NB4 (cell line): ENCODE measurements around the gene CT45A9.
"Not testable (repeated sequence)": the region's sequence is repeated elsewhere in the genome, so short reads cannot be mapped to it uniquely, and the experiment has no call there.

ENCODE experiments used
- DNase-seq: peaks from one replicate; pipeline ENCODE4 v3.0.0; 2010; ENCODE audit warnings: low read depth
- H3K4me3 ChIP-seq: one replicate; pipeline ENCODE4 v1.5.1; 2011; ENCODE audit warnings: mild to moderate bottlenecking, low read depth, low read length, moderate library complexity
- CTCF ChIP-seq: IDR thresholded peaks from one replicate; pipeline ENCODE4 v1.5.1; 2012; ENCODE audit warnings: low read depth, low read length
- MAX ChIP-seq: IDR thresholded peaks from 2 replicates; pipeline ENCODE4 v1.6.1; 2011; ENCODE audit warnings: low read depth, low read length
- MYC ChIP-seq: IDR thresholded peaks from 2 replicates; pipeline ENCODE4 v1.6.1; 2011; ENCODE audit warnings: low read depth, low read length
- POLR2A ChIP-seq: IDR thresholded peaks from 2 replicates; pipeline ENCODE4 v1.6.1; 2011; ENCODE audit warnings: mild to moderate bottlenecking; ENCODE audit not compliant: insufficient read length; ENCODE audit errors: extremely low read depth

CT45A9 gene

GRCh38 chrX:135871712-135872111 is at the start of gene CT45A9:
Gene CT45A9 (minus strand): TSS chrX:135871812. CDS start chrX:135868061, 3,751 bp downstream.
- H3K4me3 ChIP-seq, DNase-seq: not testable (repeated sequence)

- DNase-seq, H3K4me3 ChIP-seq: not testable (repeated sequence)
Observed at GRCh38 chrX:135920516-135920915, 48.9 kb upstream of the CT45A9 start.

- no peak for TF ChIP-seq MAX
- TF ChIP-seq CTCF: no peak
- TF ChIP-seq POLR2A: no peak
- no peak overlapping the region for H3K4me3 ChIP-seq
- DNase-seq: no peak
Observed at GRCh38 chrX:135914404-135914803, 42.8 kb upstream of the CT45A9 start.

- TF ChIP-seq CTCF: no peak
- no peak for TF ChIP-seq POLR2A
- TF ChIP-seq MAX: no peak
- DNase-seq: no peak
- no peak overlapping the region for H3K4me3 ChIP-seq
Observed at GRCh38 chrX:135910251-135910650, 38.6 kb upstream of the CT45A9 start.

GRCh38 chrX:135893294-135893817 is 21.7 kb upstream of the CT45A9 start, which contains the start of the genes CT45A10 and SAGE1:
Gene CT45A10 (minus strand): TSS chrX:135893444. CDS start chrX:135885344, 8,100 bp downstream.
Gene SAGE1 (plus strand): TSS chrX:135893716. CDS start chrX:135896243, 2,527 bp downstream.
- DNase-seq: no peak
- no peak within 1 kb of the TSS for H3K4me3 ChIP-seq
- TF ChIP-seq MAX: no peak
- TF ChIP-seq CTCF: no peak
- TF ChIP-seq POLR2A: no peak
- no peak for TF ChIP-seq MYC

GRCh38 chrX:135892781-135893180 is 21.2 kb upstream of the CT45A9 start:
- no peak overlapping the region for H3K4me3 ChIP-seq
- no peak for DNase-seq
- TF ChIP-seq CTCF (no peak), POLR2A (no peak), MYC (no peak), MAX (no peak)

GRCh38 chrX:135890087-135890585 is 18.5 kb upstream of the CT45A9 start:
- DNase-seq: no peak
- no peak overlapping the region for H3K4me3 ChIP-seq
- TF ChIP-seq CTCF: no peak
